Tibial nerve (tissue), 4 donors: ENCODE data around the gene PYCR2.

Source experiments
- EP300 ChIP-seq, 2 donors: sonication (generic); formaldehyde crosslinking; IDR thresholded peaks; one replicate each; pipeline ENCODE4 v1.6.1; 2017; ENCODE audit warnings: antibody characterized with exemption in 2 of 2, mild to moderate bottlenecking in 1 of 2
- POLR2A ChIP-seq, 2 donors: fragments of 450-650 bp; IDR thresholded peaks; one replicate each; pipeline ENCODE4 v1.6.1; 2017; ENCODE audit warnings: antibody characterized with exemption in 2 of 2, mild to moderate bottlenecking in 2 of 2, moderate library complexity in 2 of 2
- TF ChIP-seq, protein P1 (sequence below), 5 experiments: fragments of 200-600 bp in 3 of 5; fragments of 450-650 bp in 2 of 5; sonication (generic) in 3 of 5; IDR thresholded peaks; one replicate each; pipeline ENCODE4 v1.5.1; 2016 to 2019; ENCODE audit warnings: antibody characterized with exemption in 5 of 5, mild to moderate bottlenecking in 3 of 5, moderate library complexity in 2 of 5

DNA sequence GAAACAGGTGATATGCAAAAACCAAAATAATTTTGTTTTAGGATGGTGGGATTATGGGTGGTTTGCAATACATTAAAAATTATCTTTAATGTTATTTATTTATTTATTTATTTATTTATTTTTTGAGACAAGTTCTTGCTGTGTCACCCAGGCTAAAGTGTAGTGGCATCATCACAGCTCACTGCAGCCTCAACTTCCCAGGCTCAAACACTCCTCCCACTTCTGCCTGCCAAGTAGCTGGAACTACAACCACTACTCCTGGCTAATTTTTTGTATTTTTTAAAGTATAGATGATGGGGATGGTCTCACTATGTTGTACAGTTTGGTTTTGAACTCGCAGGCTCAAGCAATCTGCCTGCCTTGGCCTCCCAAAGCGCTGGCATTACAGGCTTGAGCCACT lies 6.5 kb upstream of the PYCR2 start:
- TF ChIP-seq, protein P1, sequence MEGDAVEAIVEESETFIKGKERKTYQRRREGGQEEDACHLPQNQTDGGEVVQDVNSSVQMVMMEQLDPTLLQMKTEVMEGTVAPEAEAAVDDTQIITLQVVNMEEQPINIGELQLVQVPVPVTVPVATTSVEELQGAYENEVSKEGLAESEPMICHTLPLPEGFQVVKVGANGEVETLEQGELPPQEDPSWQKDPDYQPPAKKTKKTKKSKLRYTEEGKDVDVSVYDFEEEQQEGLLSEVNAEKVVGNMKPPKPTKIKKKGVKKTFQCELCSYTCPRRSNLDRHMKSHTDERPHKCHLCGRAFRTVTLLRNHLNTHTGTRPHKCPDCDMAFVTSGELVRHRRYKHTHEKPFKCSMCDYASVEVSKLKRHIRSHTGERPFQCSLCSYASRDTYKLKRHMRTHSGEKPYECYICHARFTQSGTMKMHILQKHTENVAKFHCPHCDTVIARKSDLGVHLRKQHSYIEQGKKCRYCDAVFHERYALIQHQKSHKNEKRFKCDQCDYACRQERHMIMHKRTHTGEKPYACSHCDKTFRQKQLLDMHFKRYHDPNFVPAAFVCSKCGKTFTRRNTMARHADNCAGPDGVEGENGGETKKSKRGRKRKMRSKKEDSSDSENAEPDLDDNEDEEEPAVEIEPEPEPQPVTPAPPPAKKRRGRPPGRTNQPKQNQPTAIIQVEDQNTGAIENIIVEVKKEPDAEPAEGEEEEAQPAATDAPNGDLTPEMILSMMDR (IDR thresholded peaks at IDR 0.05): no peak
- no peak for TF ChIP-seq EP300 (IDR thresholded peaks at IDR 0.05)
- no peak for TF ChIP-seq POLR2A (IDR thresholded peaks at IDR 0.05)
